Keratinocyte (primary cell): ENCODE data around the gene NLRP8. TPM values are rescaled to one million over a fixed set of nuclear protein-coding genes. Genes with fewer than 3 reads are reported as not detected.

Experiments
- DNase-seq: peaks from one replicate; pipeline ENCODE4 v3.0.0-alpha.2; 2011; ENCODE audit warnings: low read depth, missing footprints, low spot score
- FAIRE-seq: peaks from 2 replicates; lab custom pipeline; 2011; peaks lifted over from hg19 to GRCh38; lab: Jason Lieb, UNC
- H2AFZ ChIP-seq: 2 replicates; pipeline ENCODE4 v1.6.0; 2012; ENCODE audit warnings: low read length, control low read depth, inconsistent platforms; ENCODE audit not compliant: control insufficient read depth
- H3K27ac ChIP-seq: 2 replicates; pipeline ENCODE4 v1.5.1; 2011; ENCODE audit warnings: low read length; ENCODE audit not compliant: control insufficient read depth, insufficient read depth
- H3K27me3 ChIP-seq: 3 replicates; pipeline ENCODE4 v1.6.0; 2011; ENCODE audit warnings: low read length; ENCODE audit not compliant: control insufficient read depth, insufficient read depth; ENCODE audit errors: extremely low read depth
- H3K36me3 ChIP-seq, 2 experiments: 2 replicates in 1 of 2; 3 replicates in 1 of 2; pipeline ENCODE4 v1.5.1; 2011; ENCODE audit warnings: low read length in 2 of 2, mild to moderate bottlenecking in 1 of 2; ENCODE audit not compliant: control insufficient read depth in 2 of 2, insufficient read depth in 2 of 2; ENCODE audit errors: extremely low read depth in 1 of 2
- H3K4me1 ChIP-seq: 3 replicates; pipeline ENCODE4 v1.5.1; 2011; ENCODE audit warnings: low read length; ENCODE audit not compliant: control insufficient read depth, insufficient read depth; ENCODE audit errors: extremely low read depth
- H3K4me2 ChIP-seq: 3 replicates; pipeline ENCODE4 v1.6.0; 2011; ENCODE audit warnings: low read depth, low read length; ENCODE audit not compliant: control insufficient read depth, insufficient read depth; ENCODE audit errors: extremely low read depth
- H3K4me3 ChIP-seq, 3 experiments: fragments of 200-600 bp in 1 of 3; sonication (generic) in 1 of 3; 2 replicates in 2 of 3; 3 replicates in 1 of 3; pipeline ENCODE4 v1.5.1; 2011 to 2016; ENCODE audit warnings: low read length in 3 of 3, mild to moderate bottlenecking in 3 of 3, control low read depth in 2 of 3, inconsistent platforms in 1 of 3, low read depth in 1 of 3, mixed read lengths in 1 of 3, mixed run types in 1 of 3, moderate library complexity in 1 of 3; ENCODE audit not compliant: control insufficient read depth in 2 of 3, insufficient read depth in 2 of 3; ENCODE audit errors: extremely low read depth in 1 of 3
- H3K79me2 ChIP-seq: 2 replicates; pipeline ENCODE4 v1.6.0; 2012; ENCODE audit warnings: low read length; ENCODE audit not compliant: control insufficient read depth, insufficient read depth
- H3K9ac ChIP-seq: 3 replicates; pipeline ENCODE4 v1.6.0; 2011; ENCODE audit warnings: low read length; ENCODE audit not compliant: control insufficient read depth, insufficient read depth; ENCODE audit errors: extremely low read depth
- H3K9me1 ChIP-seq: 3 replicates; pipeline ENCODE4 v1.6.0; 2011; ENCODE audit warnings: low read length; ENCODE audit not compliant: control insufficient read depth, insufficient read depth; ENCODE audit errors: extremely low read depth
- H3K9me3 ChIP-seq: 2 replicates; pipeline ENCODE4 v1.5.1; 2012; ENCODE audit warnings: low read depth, low read length; ENCODE audit not compliant: control insufficient read depth
- H4K20me1 ChIP-seq: 3 replicates; pipeline ENCODE4 v1.6.0; 2011; ENCODE audit warnings: low read length; ENCODE audit not compliant: control insufficient read depth, insufficient read depth; ENCODE audit errors: extremely low read depth
- EZH2 ChIP-seq: IDR thresholded peaks from one replicate; pipeline ENCODE4 v1.6.1; 2012; ENCODE audit warnings: inconsistent platforms, mild to moderate bottlenecking, low read length, moderate library complexity
- dilution Hi-C: fragments of 300-500 bp; cut with MboI; formaldehyde crosslinking; loops from one replicate; pipeline ENCODE4 v1.7.0; 2020; ENCODE audit warnings: low sequenced_read_pairs; ENCODE audit not compliant: extremely low pct_ligation_motif_present
- polyA plus RNA-seq, 5 experiments: library from polyadenylated mRNA; depleted of rRNA in 3 of 5; stranded (reverse) in 3 of 5; stranded (forward) in 1 of 5; unstranded in 1 of 5; fragments of >200 nt; gene quantifications; 1 replicate in 1 of 5; 2 replicates in 3 of 5; 3 replicates in 1 of 5; pipeline versions ENCODE4 v1.2.1 to v1.2.3, GENCODE V29; 2011 to 2012; ENCODE audit warnings: missing spikeins in 2 of 5, low read depth in 1 of 5, low replicate concordance in 1 of 5
- TF ChIP-seq, protein P1 (sequence below), 3 experiments: IDR thresholded peaks in 1 of 3; conservative IDR thresholded peaks in 1 of 3; optimal IDR thresholded peaks in 1 of 3; 2 replicates in 2 of 3; 3 replicates in 1 of 3; pipeline versions ENCODE3 to v1.5.1; 2011; ENCODE audit warnings: low read length in 3 of 3, mild to moderate bottlenecking in 3 of 3, moderate library complexity in 2 of 3, control low read depth in 1 of 3, inconsistent platforms in 1 of 3; ENCODE audit not compliant: insufficient read depth in 2 of 3; ENCODE audit errors: extremely low read depth in 1 of 3

The NLRP8 gene
- polyA plus RNA-seq, 1 donor (not counting 4 experiments of a cell fraction or from before 2014, with no cell fraction given), result not detected

DNA sequence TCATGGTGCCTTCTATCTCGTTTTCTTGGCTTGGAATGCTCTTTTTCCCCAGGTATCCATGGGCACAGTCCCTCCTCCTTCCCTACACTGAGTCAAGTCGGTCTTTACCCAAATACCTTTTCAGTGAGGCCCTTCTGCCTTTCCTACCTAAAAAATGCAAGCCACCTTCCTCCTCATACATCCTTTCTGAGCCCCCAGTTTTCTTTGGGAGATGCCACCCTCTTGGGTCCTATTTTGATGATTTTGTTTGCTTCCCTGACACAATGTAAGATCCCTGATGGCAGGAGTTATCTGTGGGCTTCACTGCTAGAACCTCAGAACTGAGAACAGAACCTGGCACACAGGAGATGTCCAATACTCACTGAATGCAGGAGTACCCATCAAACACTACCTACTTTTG is 37.8 kb upstream of the NLRP8 start:
- Histone ChIP-seq H3K79me2 (no peaks in the 10 kb centered on the region), H4K20me1 (no peaks in the 10 kb centered on the region), H3K9ac (no peak overlapping the region), H3K4me3 (no peak overlapping the region), H3K9me1 (no peaks in the 10 kb centered on the region), H2AFZ (no peak overlapping the region), H3K27me3 (no peaks in the 10 kb centered on the region), H3K4me2 (no peak overlapping the region), H3K36me3 (no peaks in the 10 kb centered on the region), H3K27ac (no peak overlapping the region), H3K4me1 (no peaks in the 10 kb centered on the region), H3K9me3 (peaks cover 6% of the 10 kb centered on the region)
- DNase-seq (no peak), FAIRE-seq (no peak)
- TF ChIP-seq EZH2, result no peak
- dilution Hi-C loops, result no loop called here

DNA sequence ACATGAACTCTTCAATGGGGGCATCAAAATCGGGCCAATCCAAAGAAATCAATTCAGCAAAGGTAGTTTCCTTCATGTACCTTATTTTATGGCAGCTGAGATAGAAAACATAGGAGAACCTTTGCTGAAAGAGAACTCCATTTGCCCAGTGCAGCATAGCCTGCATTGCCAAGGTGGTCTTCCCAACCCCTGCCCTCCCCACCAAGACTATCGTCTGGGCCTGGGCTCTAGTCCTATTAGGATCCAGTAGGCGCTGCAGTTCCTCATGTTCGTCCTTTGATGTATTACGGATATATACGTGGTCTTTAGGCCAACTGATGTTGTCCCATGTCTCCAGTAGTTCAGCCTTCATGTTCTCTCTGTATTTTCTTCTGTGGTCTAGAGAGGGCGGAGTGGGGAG is 34.7 kb upstream of the NLRP8 start:
- dilution Hi-C loops, result no loop called here
- FAIRE-seq (no peak), DNase-seq (no peak)
- no peaks in the 10 kb centered on the region for H4K20me1 ChIP-seq
- peaks cover 4% of the 10 kb centered on the region for H3K9me3 ChIP-seq
- no peak overlapping the region for H2AFZ ChIP-seq
- H3K9me1 ChIP-seq, result no peaks in the 10 kb centered on the region
- H3K4me1 ChIP-seq, result no peaks in the 10 kb centered on the region
- H3K27me3 ChIP-seq, result no peaks in the 10 kb centered on the region
- no peak overlapping the region for H3K9ac ChIP-seq
- H3K79me2 ChIP-seq, result no peaks in the 10 kb centered on the region
- H3K4me3 ChIP-seq, result no peak overlapping the region
- TF ChIP-seq, protein P1, sequence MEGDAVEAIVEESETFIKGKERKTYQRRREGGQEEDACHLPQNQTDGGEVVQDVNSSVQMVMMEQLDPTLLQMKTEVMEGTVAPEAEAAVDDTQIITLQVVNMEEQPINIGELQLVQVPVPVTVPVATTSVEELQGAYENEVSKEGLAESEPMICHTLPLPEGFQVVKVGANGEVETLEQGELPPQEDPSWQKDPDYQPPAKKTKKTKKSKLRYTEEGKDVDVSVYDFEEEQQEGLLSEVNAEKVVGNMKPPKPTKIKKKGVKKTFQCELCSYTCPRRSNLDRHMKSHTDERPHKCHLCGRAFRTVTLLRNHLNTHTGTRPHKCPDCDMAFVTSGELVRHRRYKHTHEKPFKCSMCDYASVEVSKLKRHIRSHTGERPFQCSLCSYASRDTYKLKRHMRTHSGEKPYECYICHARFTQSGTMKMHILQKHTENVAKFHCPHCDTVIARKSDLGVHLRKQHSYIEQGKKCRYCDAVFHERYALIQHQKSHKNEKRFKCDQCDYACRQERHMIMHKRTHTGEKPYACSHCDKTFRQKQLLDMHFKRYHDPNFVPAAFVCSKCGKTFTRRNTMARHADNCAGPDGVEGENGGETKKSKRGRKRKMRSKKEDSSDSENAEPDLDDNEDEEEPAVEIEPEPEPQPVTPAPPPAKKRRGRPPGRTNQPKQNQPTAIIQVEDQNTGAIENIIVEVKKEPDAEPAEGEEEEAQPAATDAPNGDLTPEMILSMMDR (optimal IDR thresholded peaks at IDR 0.05 in 1 of 3, IDR thresholded peaks at IDR 0.05 in 1 of 3, conservative IDR thresholded peaks at IDR 0.05 in 1 of 3; ENCODE audit: extremely low read depth in 1 of 3, insufficient read depth in 2 of 3, low read length in 3 of 3), result no peak
- TF ChIP-seq EZH2, result no peak
- no peak overlapping the region for H3K4me2 ChIP-seq
- H3K27ac ChIP-seq, result no peak overlapping the region
- no peaks in the 10 kb centered on the region for H3K36me3 ChIP-seq

DNA sequence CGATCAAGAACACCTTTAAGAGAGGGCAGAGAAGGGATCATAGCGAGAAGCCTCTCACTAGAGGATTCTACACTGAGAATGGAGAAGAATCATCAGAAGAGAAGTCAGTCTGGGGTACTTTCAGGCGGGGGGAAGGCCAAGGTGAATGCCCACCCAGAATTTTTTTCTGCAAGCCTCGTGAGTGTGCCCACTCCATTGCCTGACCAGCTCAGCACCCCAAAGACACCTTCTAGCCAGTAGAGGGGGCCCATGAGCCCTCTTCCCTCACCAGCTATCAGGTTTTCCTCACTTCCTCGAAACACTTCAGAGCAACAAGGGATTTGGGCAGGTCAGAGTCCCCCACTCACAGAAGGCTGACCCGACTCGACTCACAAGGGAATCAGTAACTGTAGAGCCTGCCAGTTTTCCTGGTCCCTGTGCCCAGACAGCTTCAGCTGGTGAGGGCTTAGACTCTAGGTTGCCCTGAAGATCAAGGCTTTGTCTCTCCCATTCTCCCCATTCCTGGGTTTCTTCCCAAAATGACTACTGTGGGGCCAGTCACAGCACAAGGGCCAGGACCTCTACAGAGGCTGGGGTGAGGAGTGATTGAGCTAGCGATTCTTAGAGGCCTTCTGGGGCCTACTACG is 33.9 kb upstream of the NLRP8 start:
- H3K9me1 ChIP-seq, result no peaks in the 10 kb centered on the region
- dilution Hi-C loops, result no loop called here
- H4K20me1 ChIP-seq, result no peaks in the 10 kb centered on the region
- peaks cover 4% of the 10 kb centered on the region for H3K9me3 ChIP-seq
- H2AFZ ChIP-seq, result no peak overlapping the region
- FAIRE-seq (no peak), DNase-seq (no peak)
- no peaks in the 10 kb centered on the region for H3K27me3 ChIP-seq
- no peaks in the 10 kb centered on the region for H3K36me3 ChIP-seq
- H3K9ac ChIP-seq, result no peak overlapping the region
- no peak overlapping the region for H3K4me2 ChIP-seq
- TF ChIP-seq EZH2, result no peak
- TF ChIP-seq, protein P1 (optimal IDR thresholded peaks at IDR 0.05 in 1 of 3, IDR thresholded peaks at IDR 0.05 in 1 of 3, conservative IDR thresholded peaks at IDR 0.05 in 1 of 3; ENCODE audit: extremely low read depth in 1 of 3, insufficient read depth in 2 of 3, low read length in 3 of 3), result no peak
- no peaks in the 10 kb centered on the region for H3K79me2 ChIP-seq
- H3K27ac ChIP-seq, result no peak overlapping the region
- no peaks in the 10 kb centered on the region for H3K4me1 ChIP-seq
- no peak overlapping the region for H3K4me3 ChIP-seq
